Transverse colon (tissue), 4 donors: ENCODE measurements around the gene IKZF2.

Experiments used
- CTCF ChIP-seq, 5 experiments: fragments of 200-600 bp in 3 of 5; fragments of 450-650 bp in 2 of 5; sonication (generic) in 3 of 5; IDR thresholded peaks; 1 replicate in 2 of 5; 2 replicates in 3 of 5; pipeline ENCODE4 v1.5.1; 2016 to 2017; ENCODE audit warnings: antibody characterized with exemption in 5 of 5, inconsistent platforms in 3 of 5, mild to moderate bottlenecking in 2 of 5, moderate library complexity in 1 of 5
- POLR2AphosphoS5 ChIP-seq, 3 donors: sonication (generic); formaldehyde crosslinking; IDR thresholded peaks; one replicate each; pipeline ENCODE4 v1.6.1; 2016; ENCODE audit warnings: antibody characterized with exemption in 3 of 3

DNA sequence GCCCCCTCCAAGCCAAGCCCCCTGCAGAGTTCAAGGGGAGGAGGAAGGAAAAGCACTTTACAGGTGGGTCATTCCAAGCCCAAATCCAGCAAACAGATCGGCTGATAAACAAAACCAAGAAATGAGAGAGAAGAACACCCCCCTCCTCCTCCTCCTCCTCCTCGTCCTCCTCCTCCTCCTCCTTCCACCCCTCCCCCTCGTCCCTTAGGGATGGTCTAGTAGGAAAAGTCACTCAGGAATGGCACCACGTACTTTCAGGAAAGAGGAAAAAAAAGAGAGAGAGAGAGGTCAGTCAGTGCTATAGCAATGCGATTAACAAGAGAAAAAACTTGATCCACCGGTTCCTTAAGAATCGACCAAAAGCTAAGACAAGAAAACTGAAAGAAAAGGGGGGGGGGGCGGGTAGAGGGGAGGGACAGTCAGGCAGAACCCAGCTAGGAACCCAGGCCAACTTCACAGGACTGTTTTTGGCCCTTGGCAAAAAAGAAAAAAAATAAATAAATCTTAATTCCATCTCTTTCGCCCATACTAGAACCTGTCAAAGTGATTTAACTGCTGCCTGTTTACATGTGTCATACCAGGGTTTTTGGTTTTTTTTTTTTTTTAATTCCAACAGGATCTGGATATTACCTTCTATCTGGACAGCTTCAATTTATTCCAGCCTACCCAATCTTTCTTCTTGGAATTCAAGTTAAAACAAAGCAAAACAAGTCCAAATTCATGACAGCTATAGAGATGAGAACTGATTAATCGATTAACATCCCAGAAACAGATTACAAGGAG is 906 bp downstream of the IKZF2 start:
- TF ChIP-seq CTCF (IDR thresholded peaks at IDR 0.05) (no peak), POLR2AphosphoS5 (IDR thresholded peaks at IDR 0.05) (no peak)
